ENCODE results near the gene SMARCC1.

Gene SMARCC1

GRCh38 chr3:47650294-47650693 lies 131.4 kb downstream of the SMARCC1 start:
- FAIRE-seq, result no peak

GRCh38 chr3:47647550-47647949 lies 134.1 kb downstream of the SMARCC1 start:
- no peak for DNase-seq (ENCODE audit: insufficient read length, low spot score)
- no peak for TF ChIP-seq CTCF (IDR thresholded peaks at IDR 0.05; ENCODE audit: insufficient read depth, missing control alignments)
- FAIRE-seq, result peak; percentile 56

More at GRCh38 chr3:47650294-47650693, 131.4 kb downstream of the SMARCC1 start:
- DNase-seq (ENCODE audit: insufficient read length, low spot score), result no peak
- no peak for TF ChIP-seq CTCF (IDR thresholded peaks at IDR 0.05; ENCODE audit: insufficient read depth, missing control alignments)

GRCh38 chr3:47646362-47646761 lies 135.3 kb downstream of the SMARCC1 start:
- DNase-seq (ENCODE audit: insufficient read length, low spot score), result no peak

GRCh38 chr3:47645551-47645950 lies 136.1 kb downstream of the SMARCC1 start:
- TF ChIP-seq CTCF (IDR thresholded peaks at IDR 0.05; ENCODE audit: insufficient read depth, missing control alignments), result no peak
- no peak for FAIRE-seq
- no peak for DNase-seq (ENCODE audit: insufficient read length, low spot score)

More at GRCh38 chr3:47646362-47646761, 135.3 kb downstream of the SMARCC1 start:
- no peak for FAIRE-seq
- no peak for TF ChIP-seq CTCF (IDR thresholded peaks at IDR 0.05; ENCODE audit: insufficient read depth, missing control alignments)

- TF ChIP-seq CTCF (IDR thresholded peaks at IDR 0.05; ENCODE audit: insufficient read depth, missing control alignments), result no peak
- FAIRE-seq (no peak), DNase-seq (ENCODE audit: insufficient read length, low spot score) (no peak)
These were observed 138.6 kb downstream of the SMARCC1 start for GRCh38 chr3:47643092-47643491.

- FAIRE-seq (no peak), DNase-seq (ENCODE audit: insufficient read length, low spot score) (no peak)
- TF ChIP-seq CTCF (IDR thresholded peaks at IDR 0.05; ENCODE audit: insufficient read depth, missing control alignments), result no peak
These were observed 140.0 kb downstream of the SMARCC1 start for GRCh38 chr3:47641739-47642138.

- FAIRE-seq (no peak), DNase-seq (ENCODE audit: insufficient read length, low spot score) (no peak)
- no peak for TF ChIP-seq CTCF (IDR thresholded peaks at IDR 0.05; ENCODE audit: insufficient read depth, missing control alignments)
These were observed 144.8 kb downstream of the SMARCC1 start for GRCh38 chr3:47636921-47637320.
